Measurements from ENCODE around the gene MUC20. TPM values are rescaled to one million over a fixed set of nuclear protein-coding genes. Genes with fewer than 3 reads are reported as not detected.
A peak's percentile ranks its signal among the peaks of the same experiment; 100 is the strongest.
"Not testable (repeated sequence)": the region's sequence is repeated elsewhere in the genome, so short reads cannot be mapped to it uniquely, and the experiment has no call there.

MUC20 gene
- total and polyA plus RNA-seq, 2 of the 8 experiments (the other 6 are each of a cell fraction or from before 2014, with no cell fraction given) = 0.24 to 0.26 TPM

DNA sequence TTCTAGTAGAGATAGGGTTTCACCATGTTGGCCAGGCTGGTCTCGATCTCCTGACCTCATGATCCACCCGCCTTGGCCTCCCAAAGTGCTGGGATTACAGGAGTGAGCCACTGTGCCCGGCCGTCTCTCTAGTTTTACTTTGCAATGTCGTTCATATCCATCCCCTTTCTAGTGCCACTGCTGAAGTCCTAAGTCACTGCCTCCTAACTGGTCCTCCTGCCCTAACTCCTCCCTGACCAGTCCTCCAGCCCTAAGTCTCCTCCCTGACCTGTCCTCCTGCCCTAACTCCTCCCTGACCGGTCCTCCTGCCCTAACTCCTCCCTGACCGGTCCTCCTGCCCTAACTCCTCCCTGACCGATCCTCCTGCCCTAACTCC, 8.3 kb upstream of the MUC20 start:
- FAIRE-seq; H3K18ac ChIP-seq (ENCODE audit: extremely low read depth, low read length); H3K79me2 ChIP-seq (ENCODE audit: control insufficient read depth in 1 of 2, insufficient read depth in 2 of 2, low read length in 2 of 2); H3K56ac ChIP-seq (replicated peaks; ENCODE audit: insufficient read length, low read depth, low read length); POLR2A ChIA-PET (ENCODE audit: partially characterized antibody); H3K23ac ChIP-seq (ENCODE audit: insufficient read length); CTCF ChIA-PET (ENCODE audit: partially characterized antibody); H4K20me1 ChIP-seq (replicated peaks in 1 of 2; ENCODE audit: control insufficient read depth in 1 of 2, insufficient read depth in 2 of 2, low read length in 2 of 2); H2BK5ac ChIP-seq (ENCODE audit: low read depth, low read length); H2BK12ac ChIP-seq (ENCODE audit: low read depth, low read length); H3K27me3 ChIP-seq (replicated peaks in 1 of 4; ENCODE audit: control insufficient read depth in 3 of 4, extremely low read depth in 1 of 4, insufficient read depth in 3 of 4, low read length in 3 of 4); H4K91ac ChIP-seq (replicated peaks; ENCODE audit: insufficient read length, low read length); H3K36me3 ChIP-seq (ENCODE audit: control insufficient read depth in 2 of 4, insufficient read depth in 4 of 4, low read length in 3 of 4); H3K9ac ChIP-seq (replicated peaks in 1 of 4; ENCODE audit: extremely low read depth in 1 of 4, low read depth in 3 of 4, low read length in 3 of 4); H2BK15ac ChIP-seq (ENCODE audit: low read length); H3K4me3 ChIP-seq (ENCODE audit: extremely low read depth in 1 of 4, insufficient read depth in 2 of 4, low read depth in 3 of 4, low read length in 4 of 4); H3K9me3 ChIP-seq (ENCODE audit: insufficient read depth in 2 of 2, low read depth in 1 of 2, low read length in 1 of 2); H2BK120ac ChIP-seq (replicated peaks; ENCODE audit: low read depth, low read length); H3K27ac ChIP-seq (ENCODE audit: low read depth, low read length); H3K4me2 ChIP-seq (ENCODE audit: insufficient read depth in 1 of 2, low read depth in 2 of 2, low read length in 2 of 2); H3K79me1 ChIP-seq (ENCODE audit: low read depth, low read length); H2AFZ ChIP-seq (ENCODE audit: low read length); H3K23me2 ChIP-seq (ENCODE audit: low read depth, low read length); H4K5ac ChIP-seq (ENCODE audit: insufficient read length, low read depth, low read length); DNase-seq (ENCODE audit: low read depth in 1 of 2, low spot score in 2 of 2); H2AK5ac ChIP-seq (ENCODE audit: low read depth, low read length); H3K14ac ChIP-seq (ENCODE audit: insufficient read length); H2BK20ac ChIP-seq (ENCODE audit: low read length); H3K4ac ChIP-seq (replicated peaks; ENCODE audit: insufficient read length, low read depth, low read length); H3K4me1 ChIP-seq (replicated peaks in 1 of 4; ENCODE audit: control insufficient read depth in 3 of 4, insufficient read depth in 4 of 4, low read length in 3 of 4); H4K8ac ChIP-seq (ENCODE audit: extremely low read depth, insufficient read depth, low read length): not testable (repeated sequence)
- WGBS, 2 experiments (ENCODE audit: extremely low coverage in 1 of 2, insufficient coverage in 1 of 2, insufficient read length in 1 of 2, insufficient replicate concordance in 2 of 2, low coverage in 1 of 2, low lambda C conversion rate in 2 of 2, missing lambda C conversion rate in 1 of 2) = 72% methylated on average over 7 of the region's 8 CpGs; no CpG with 5 or more reads in 1 of the 2 experiments

DNA sequence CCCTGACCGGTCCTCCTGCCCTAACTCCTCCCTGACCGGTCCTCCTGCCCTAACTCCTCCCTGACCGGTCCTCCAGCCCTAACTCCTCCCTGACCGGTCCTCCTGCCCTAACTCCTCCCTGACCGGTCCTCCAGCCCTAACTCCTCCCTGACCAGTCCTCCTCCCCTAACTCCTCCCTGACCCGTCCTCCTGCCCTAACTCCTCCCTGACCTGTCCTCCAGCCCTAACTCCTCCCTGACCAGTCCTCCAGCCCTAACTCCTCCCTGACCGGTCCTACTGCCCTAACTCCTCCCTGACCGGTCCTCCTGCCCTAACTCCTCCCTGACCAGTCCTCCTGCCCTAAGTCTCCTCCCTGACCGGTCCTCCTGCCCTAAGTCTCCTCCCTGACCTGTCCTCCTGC, 7.6 kb upstream of the MUC20 start:
- H3K9me3 ChIP-seq (ENCODE audit: insufficient read depth in 2 of 2, low read depth in 1 of 2, low read length in 1 of 2); H2BK5ac ChIP-seq (ENCODE audit: low read depth, low read length); H2AFZ ChIP-seq (ENCODE audit: low read length); H2BK15ac ChIP-seq (ENCODE audit: low read length); H4K91ac ChIP-seq (replicated peaks; ENCODE audit: insufficient read length, low read length); H4K5ac ChIP-seq (ENCODE audit: insufficient read length, low read depth, low read length); H3K23me2 ChIP-seq (ENCODE audit: low read depth, low read length); H4K8ac ChIP-seq (ENCODE audit: extremely low read depth, insufficient read depth, low read length); H3K23ac ChIP-seq (ENCODE audit: insufficient read length); H2BK20ac ChIP-seq (ENCODE audit: low read length); CTCF ChIA-PET (ENCODE audit: partially characterized antibody); H3K4me1 ChIP-seq (replicated peaks in 1 of 4; ENCODE audit: control insufficient read depth in 3 of 4, insufficient read depth in 4 of 4, low read length in 3 of 4); POLR2A ChIA-PET (ENCODE audit: partially characterized antibody); H4K20me1 ChIP-seq (replicated peaks in 1 of 2; ENCODE audit: control insufficient read depth in 1 of 2, insufficient read depth in 2 of 2, low read length in 2 of 2); H3K18ac ChIP-seq (ENCODE audit: extremely low read depth, low read length); H3K4me2 ChIP-seq (ENCODE audit: insufficient read depth in 1 of 2, low read depth in 2 of 2, low read length in 2 of 2); H3K27ac ChIP-seq (ENCODE audit: low read depth, low read length); H3K36me3 ChIP-seq (ENCODE audit: control insufficient read depth in 2 of 4, insufficient read depth in 4 of 4, low read length in 3 of 4); H3K14ac ChIP-seq (ENCODE audit: insufficient read length); DNase-seq (ENCODE audit: low read depth in 1 of 2, low spot score in 2 of 2); H2BK120ac ChIP-seq (replicated peaks; ENCODE audit: low read depth, low read length); H3K9ac ChIP-seq (replicated peaks in 1 of 4; ENCODE audit: extremely low read depth in 1 of 4, low read depth in 3 of 4, low read length in 3 of 4); H2BK12ac ChIP-seq (ENCODE audit: low read depth, low read length); H3K56ac ChIP-seq (replicated peaks; ENCODE audit: insufficient read length, low read depth, low read length); H3K79me2 ChIP-seq (ENCODE audit: control insufficient read depth in 1 of 2, insufficient read depth in 2 of 2, low read length in 2 of 2); FAIRE-seq; H3K79me1 ChIP-seq (ENCODE audit: low read depth, low read length); H3K27me3 ChIP-seq (replicated peaks in 1 of 4; ENCODE audit: control insufficient read depth in 3 of 4, extremely low read depth in 1 of 4, insufficient read depth in 3 of 4, low read length in 3 of 4); H3K4ac ChIP-seq (replicated peaks; ENCODE audit: insufficient read length, low read depth, low read length); H3K4me3 ChIP-seq (ENCODE audit: extremely low read depth in 1 of 4, insufficient read depth in 2 of 4, low read depth in 3 of 4, low read length in 4 of 4): not testable (repeated sequence)
- 0 out of 2 replicates have a peak overlapping the region, but pooled peaks have one; percentile 71 for H2AK5ac ChIP-seq (ENCODE audit: low read depth, low read length)
- 29% methylated on average over 6 of the region's 9 CpGs; no CpG with 5 or more reads in 1 of the 2 experiments for WGBS, 2 experiments (ENCODE audit: extremely low coverage in 1 of 2, insufficient coverage in 1 of 2, insufficient read length in 1 of 2, insufficient replicate concordance in 2 of 2, low coverage in 1 of 2, low lambda C conversion rate in 2 of 2, missing lambda C conversion rate in 1 of 2)

Measured in H1 (cell line).